NT2/D1 (cell line): ENCODE measurements around the gene HCAR1.

ENCODE experiments used
- SUZ12 ChIP-seq: IDR thresholded peaks from 2 replicates; pipeline ENCODE4 v1.6.1; 2011; ENCODE audit not compliant: insufficient read length, insufficient read depth; ENCODE audit errors: extremely low read depth
- YY1 ChIP-seq: IDR thresholded peaks from 2 replicates; pipeline ENCODE4 v1.6.1; 2011; ENCODE audit not compliant: insufficient read length, insufficient read depth
- ZNF274 ChIP-seq: IDR thresholded peaks from 2 replicates; pipeline ENCODE4 v1.6.1; 2011; ENCODE audit warnings: mild to moderate bottlenecking, low read depth, low read length

DNA sequence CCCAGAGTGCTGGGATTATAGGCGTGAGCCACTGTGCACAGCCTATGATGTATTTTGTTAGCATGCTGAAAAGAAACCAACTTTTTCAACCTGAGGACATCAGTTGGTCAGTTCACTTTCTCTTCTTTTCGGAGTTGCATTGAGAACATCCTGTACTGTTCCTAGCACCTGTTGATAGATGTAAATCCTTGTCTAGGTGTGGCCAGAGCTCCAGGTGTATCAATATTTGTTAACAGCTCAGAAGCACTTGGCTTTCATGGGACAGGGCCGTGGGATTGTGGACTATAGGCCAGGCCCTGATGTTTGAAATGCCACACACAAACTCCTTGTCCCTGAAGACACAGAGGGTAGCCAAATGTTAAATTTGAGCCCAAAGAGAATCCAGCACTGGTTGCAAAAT is 42.4 kb downstream of the HCAR1 start:
- TF ChIP-seq SUZ12 (no peak), YY1 (no peak), ZNF274 (no peak)
